A549 (cell line): ENCODE results near the gene TMOD2. TPM values are rescaled to one million over a fixed set of nuclear protein-coding genes. Genes with fewer than 3 reads are reported as not detected.
A peak's percentile ranks its signal among the peaks of the same experiment; 100 is the strongest.

Source experiments
- ATAC-seq, 2 experiments: fragments of 200-7000 bp in 1 of 2; fragments of >200 bp in 1 of 2; cut with Nextera tagmentation in 1 of 2; cut with Tn5 transposase in 1 of 2; 3 replicates each; pipeline versions ENCODE4 v1.8.0 to v1.9.1; 2018 to 2020; ENCODE audit warnings: mild to moderate bottlenecking in 1 of 2, moderate library complexity in 1 of 2
- CTCF ChIA-PET: fragments of 300-600 bp; sonication (Branson Sonifier 250); formaldehyde crosslinking; extraction: SDS; loops from one replicate; lab custom pipeline; 2021; ENCODE audit warnings: antibody characterized with exemption, inconsistent platforms; lab: Yijun Ruan, JAX
- POLR2A ChIA-PET: fragments of 350-600 bp; formaldehyde crosslinking; extraction: SDS; loops from one replicate; lab custom pipeline; 2021; ENCODE audit warnings: antibody characterized with exemption, inconsistent platforms; lab: Yijun Ruan, JAX
- DNase-seq, 2 experiments: peaks; one replicate each; pipeline versions ENCODE4 v3.0.0 to v3.0.0-alpha.2; 2011 to 2016; ENCODE audit warnings: low read depth in 1 of 2, low spot score in 1 of 2
- FAIRE-seq: peaks from 2 replicates; lab custom pipeline; 2011; peaks lifted over from hg19 to GRCh38; lab: Jason Lieb, UNC
- H3K27ac ChIP-seq, 2 experiments: fragments of >200 bp; sonication (Bioruptor Twin); formaldehyde crosslinking; 3 replicates each; pipeline ENCODE4 v1.5.1; 2016 to 2017
- H3K4me1 ChIP-seq: fragments of >200 bp; sonication (Bioruptor Twin); formaldehyde crosslinking; 3 replicates; pipeline ENCODE4 v1.6.1; 2016
- H3K4me2 ChIP-seq: fragments of >200 bp; sonication (Bioruptor Twin); formaldehyde crosslinking; 3 replicates; pipeline ENCODE4 v1.6.1; 2016
- H3K4me3 ChIP-seq: fragments of >200 bp; sonication (Bioruptor Twin); formaldehyde crosslinking; 3 replicates; pipeline ENCODE4 v1.5.1; 2016
- H3K9me3 ChIP-seq: fragments of >200 bp; sonication (Bioruptor Twin); formaldehyde crosslinking; 3 replicates; pipeline ENCODE4 v1.6.1; 2016
- CBX2 ChIP-seq: fragments of 200-600 bp; sonication (generic); IDR thresholded peaks from 2 replicates; pipeline ENCODE4 v1.6.1; 2016; ENCODE audit warnings: low read depth, mild to moderate bottlenecking, borderline replicate concordance
- CHD4 ChIP-seq: fragments of 200-600 bp; sonication (generic); IDR thresholded peaks from 2 replicates; pipeline ENCODE4 v1.6.1; 2016; ENCODE audit warnings: antibody characterized with exemption, mild to moderate bottlenecking, borderline replicate concordance
- EHF ChIP-seq: fragments of 250-450 bp; sonication (Bioruptor Pico); IDR thresholded peaks from 2 replicates; pipeline ENCODE4 v1.5.0; 2020; ENCODE audit warnings: mild to moderate bottlenecking
- EHMT2 ChIP-seq: fragments of 200-600 bp; sonication (generic); IDR thresholded peaks from 2 replicates; pipeline ENCODE4 v1.6.1; 2016; ENCODE audit warnings: antibody characterized with exemption, low read depth, mild to moderate bottlenecking, moderate library complexity
- ESRRA ChIP-seq: fragments of 150-350 bp; IDR thresholded peaks from 2 replicates; pipeline ENCODE4 v1.6.1; 2014; ENCODE audit warnings: mild to moderate bottlenecking, low read length, borderline replicate concordance
- FOSB ChIP-seq: fragments of 250-450 bp; sonication (Bioruptor Pico); IDR thresholded peaks from 2 replicates; pipeline ENCODE4 v1.5.0; 2020; ENCODE audit warnings: mild to moderate bottlenecking, moderate library complexity
- FOSL2 ChIP-seq, 2 experiments: fragments of 450-650 bp in 1 of 2; fragments of >200 bp in 1 of 2; sonication (Bioruptor Twin) in 1 of 2; formaldehyde crosslinking; IDR thresholded peaks; 2 replicates each; pipeline versions ENCODE4 v1.5.0 to v1.6.1; 2016 to 2020; ENCODE audit warnings: mild to moderate bottlenecking in 1 of 2, moderate library complexity in 1 of 2
- HOXA7 ChIP-seq: fragments of 250-450 bp; sonication (Bioruptor Pico); IDR thresholded peaks from 2 replicates; pipeline ENCODE4 v1.5.0; 2020; ENCODE audit warnings: mild to moderate bottlenecking, moderate library complexity
- HOXB13 ChIP-seq: fragments of 250-450 bp; sonication (Bioruptor Pico); IDR thresholded peaks from 2 replicates; pipeline ENCODE4 v1.5.0; 2020; ENCODE audit warnings: low read depth, mild to moderate bottlenecking, moderate library complexity
- HOXB5 ChIP-seq: fragments of 250-450 bp; sonication (Bioruptor Pico); IDR thresholded peaks from 2 replicates; pipeline ENCODE4 v1.5.0; 2020; ENCODE audit warnings: mild to moderate bottlenecking, moderate library complexity
- KDM1A ChIP-seq: fragments of 200-600 bp; sonication (generic); IDR thresholded peaks from 2 replicates; pipeline ENCODE4 v1.6.1; 2016; ENCODE audit warnings: low read depth, mild to moderate bottlenecking
- MAFK ChIP-seq: fragments of 450-650 bp; IDR thresholded peaks from 2 replicates; pipeline ENCODE4 v1.6.1; 2014; ENCODE audit not compliant: partially characterized antibody
- RCOR1 ChIP-seq: fragments of 150-350 bp; IDR thresholded peaks from 2 replicates; pipeline ENCODE4 v1.6.1; 2014; ENCODE audit warnings: antibody characterized with exemption, low read length, low read depth
- RFX5 ChIP-seq: fragments of 450-650 bp; IDR thresholded peaks from 2 replicates; pipeline ENCODE4 v1.7.1; 2014; ENCODE audit warnings: antibody characterized with exemption, mild to moderate bottlenecking, moderate library complexity
- RNF2 ChIP-seq: fragments of 200-600 bp; sonication (generic); IDR thresholded peaks from 2 replicates; pipeline ENCODE4 v1.6.1; 2016; ENCODE audit warnings: low read depth, mild to moderate bottlenecking, antibody characterized with exemption, moderate library complexity, borderline replicate concordance
- TFCP2L1 ChIP-seq: fragments of 250-450 bp; sonication (Bioruptor Pico); IDR thresholded peaks from 2 replicates; pipeline ENCODE4 v1.5.0; 2021; ENCODE audit warnings: mild to moderate bottlenecking
- ZSCAN20 ChIP-seq: fragments of 250-450 bp; sonication (Bioruptor Pico); IDR thresholded peaks from 2 replicates; pipeline ENCODE4 v1.8.0; 2022; ENCODE audit warnings: mild to moderate bottlenecking, moderate library complexity
- WGBS: methylation state at CpG from one replicate; pipeline ENCODE4 v1.1.6; 2017; ENCODE audit errors: missing lambda C conversion rate; 5-methylcytosine and 5-hydroxymethylcytosine counted together
- polyA plus RNA-seq, 4 experiments: library from polyadenylated mRNA; depleted of rRNA in 3 of 4; stranded (reverse); fragments of >200 nt; fragmentation: RNase III in 1 of 4; extraction: RNeasy Plus Mini Kit Qiagen cat#74134 plus additional on column Dnase treatment in 1 of 4; gene quantifications; 2 replicates in 3 of 4; 3 replicates in 1 of 4; pipeline ENCODE4 v1.2.3, GENCODE V29; 2011 to 2017
- TF ChIP-seq, protein P1 (sequence below): fragments of 150-350 bp; IDR thresholded peaks from 2 replicates; pipeline ENCODE4 v1.6.1; 2014; ENCODE audit warnings: low read depth, mild to moderate bottlenecking, low read length
- TF ChIP-seq, protein P2 (sequence below): fragments of >200 bp; sonication (Bioruptor Twin); formaldehyde crosslinking; IDR thresholded peaks from 3 replicates; pipeline ENCODE4 v1.6.1; 2016
- TF ChIP-seq, protein P3 (sequence below): fragments of 200-600 bp; sonication (generic); IDR thresholded peaks from 2 replicates; pipeline ENCODE4 v1.6.1; 2016; ENCODE audit warnings: antibody characterized with exemption, mild to moderate bottlenecking, moderate library complexity
- TF ChIP-seq, protein P4 (sequence below): fragments of 250-450 bp; sonication (Bioruptor Pico); IDR thresholded peaks from 2 replicates; pipeline ENCODE4 v1.5.0; 2020; ENCODE audit warnings: low read depth, mild to moderate bottlenecking, moderate library complexity
- TF ChIP-seq, protein P5 (sequence below): fragments of >200 bp; sonication (Bioruptor Twin); formaldehyde crosslinking; IDR thresholded peaks from 2 replicates; pipeline ENCODE4 v1.6.1; 2016
- TF ChIP-seq, protein P6 (sequence below): IDR thresholded peaks from 2 replicates; pipeline ENCODE4 v1.6.1; 2012; ENCODE audit warnings: low read depth, borderline replicate concordance

Gene TMOD2
- polyA plus RNA-seq, 2 of the 4 experiments (the other 2 are of a cell fraction) = 2.1 to 2.5 TPM

DNA sequence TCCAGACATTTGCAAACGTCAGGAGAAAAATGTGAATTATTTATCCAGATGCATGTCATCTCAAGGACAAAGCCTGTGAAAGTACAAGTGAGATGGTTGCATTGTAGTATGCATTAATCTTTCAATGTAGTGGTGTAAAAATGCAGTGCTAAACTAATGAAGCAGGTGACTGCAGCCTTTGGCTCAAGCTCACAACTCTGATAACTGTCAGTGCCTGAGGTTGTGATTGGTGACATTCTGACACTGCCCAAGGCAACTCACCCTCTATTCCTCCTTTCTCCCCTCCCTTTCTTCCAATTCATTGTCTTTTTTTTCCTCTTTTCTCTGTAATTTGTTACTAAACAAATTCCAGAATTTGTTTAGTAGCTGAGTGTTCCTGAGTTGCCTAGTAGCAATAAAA, 58.1 kb downstream of the TMOD2 start:
- 50% methylated on average over 1 of the region's 1 CpG for WGBS
- no peak overlapping the region for H3K4me2 ChIP-seq
- DNase-seq (no peak), ATAC-seq (no peak), FAIRE-seq (peak; percentile 92)
- no peak overlapping the region for H3K4me3 ChIP-seq
- H3K4me1 ChIP-seq = no peaks in the 10 kb centered on the region
- no peaks in the 10 kb centered on the region for H3K9me3 ChIP-seq
- TF ChIP-seq FOSL2 (IDR thresholded peaks at IDR 0.05) (no peak), FOSL2 (CRISPR knock-in tag; IDR thresholded peaks at IDR 0.05) (no peak), EHF (CRISPR knock-in tag) (no peak), ESRRA (no peak), HOXA7 (CRISPR knock-in tag) (no peak), TFCP2L1 (no peak), ZSCAN20 (CRISPR knock-in tag) (no peak), HOXB5 (CRISPR knock-in tag) (no peak)
- TF ChIP-seq, protein P1, sequence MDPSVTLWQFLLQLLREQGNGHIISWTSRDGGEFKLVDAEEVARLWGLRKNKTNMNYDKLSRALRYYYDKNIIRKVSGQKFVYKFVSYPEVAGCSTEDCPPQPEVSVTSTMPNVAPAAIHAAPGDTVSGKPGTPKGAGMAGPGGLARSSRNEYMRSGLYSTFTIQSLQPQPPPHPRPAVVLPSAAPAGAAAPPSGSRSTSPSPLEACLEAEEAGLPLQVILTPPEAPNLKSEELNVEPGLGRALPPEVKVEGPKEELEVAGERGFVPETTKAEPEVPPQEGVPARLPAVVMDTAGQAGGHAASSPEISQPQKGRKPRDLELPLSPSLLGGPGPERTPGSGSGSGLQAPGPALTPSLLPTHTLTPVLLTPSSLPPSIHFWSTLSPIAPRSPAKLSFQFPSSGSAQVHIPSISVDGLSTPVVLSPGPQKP = no peak
- CTCF ChIA-PET = interaction anchor here (1.0 to 1.5 kb wide), 4 partner anchors 10 to 35 kb away, joined by 3 to 7 read pairs (median 4); no protein-coding TSS in a partner anchor
- no peak overlapping the region for H3K27ac ChIP-seq
- POLR2A ChIA-PET = no interaction called here

DNA sequence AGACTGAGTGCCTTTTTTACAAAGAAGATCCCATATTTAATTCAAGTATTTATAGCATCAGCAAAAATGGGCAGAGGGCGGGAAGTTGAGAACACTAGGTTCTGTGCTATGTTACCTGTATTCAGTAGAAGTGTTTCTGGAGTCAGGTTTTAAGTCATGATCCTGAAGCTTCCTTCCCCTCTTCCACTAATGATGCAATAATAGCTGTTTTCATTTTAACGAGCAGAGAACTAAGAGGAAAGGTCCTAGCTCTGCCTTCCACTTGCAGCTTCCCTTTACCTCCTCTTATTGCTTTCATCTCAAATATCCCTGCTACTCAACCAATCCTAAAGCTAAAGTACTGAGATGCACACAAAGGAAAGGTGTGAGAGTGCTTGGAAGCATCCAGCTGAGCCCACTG, 61.2 kb downstream of the TMOD2 start:
- H3K27ac ChIP-seq = no peak overlapping the region
- TF ChIP-seq, protein P2, sequence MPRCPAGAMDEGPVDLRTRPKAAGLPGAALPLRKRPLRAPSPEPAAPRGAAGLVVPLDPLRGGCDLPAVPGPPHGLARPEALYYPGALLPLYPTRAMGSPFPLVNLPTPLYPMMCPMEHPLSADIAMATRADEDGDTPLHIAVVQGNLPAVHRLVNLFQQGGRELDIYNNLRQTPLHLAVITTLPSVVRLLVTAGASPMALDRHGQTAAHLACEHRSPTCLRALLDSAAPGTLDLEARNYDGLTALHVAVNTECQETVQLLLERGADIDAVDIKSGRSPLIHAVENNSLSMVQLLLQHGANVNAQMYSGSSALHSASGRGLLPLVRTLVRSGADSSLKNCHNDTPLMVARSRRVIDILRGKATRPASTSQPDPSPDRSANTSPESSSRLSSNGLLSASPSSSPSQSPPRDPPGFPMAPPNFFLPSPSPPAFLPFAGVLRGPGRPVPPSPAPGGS = no peak
- TF ChIP-seq CBX2 (no peak), CHD4 (no peak), ESRRA (no peak), MAFK (no peak), TFCP2L1 (no peak), RCOR1 (no peak), RFX5 (no peak)
- TF ChIP-seq, protein P3, sequence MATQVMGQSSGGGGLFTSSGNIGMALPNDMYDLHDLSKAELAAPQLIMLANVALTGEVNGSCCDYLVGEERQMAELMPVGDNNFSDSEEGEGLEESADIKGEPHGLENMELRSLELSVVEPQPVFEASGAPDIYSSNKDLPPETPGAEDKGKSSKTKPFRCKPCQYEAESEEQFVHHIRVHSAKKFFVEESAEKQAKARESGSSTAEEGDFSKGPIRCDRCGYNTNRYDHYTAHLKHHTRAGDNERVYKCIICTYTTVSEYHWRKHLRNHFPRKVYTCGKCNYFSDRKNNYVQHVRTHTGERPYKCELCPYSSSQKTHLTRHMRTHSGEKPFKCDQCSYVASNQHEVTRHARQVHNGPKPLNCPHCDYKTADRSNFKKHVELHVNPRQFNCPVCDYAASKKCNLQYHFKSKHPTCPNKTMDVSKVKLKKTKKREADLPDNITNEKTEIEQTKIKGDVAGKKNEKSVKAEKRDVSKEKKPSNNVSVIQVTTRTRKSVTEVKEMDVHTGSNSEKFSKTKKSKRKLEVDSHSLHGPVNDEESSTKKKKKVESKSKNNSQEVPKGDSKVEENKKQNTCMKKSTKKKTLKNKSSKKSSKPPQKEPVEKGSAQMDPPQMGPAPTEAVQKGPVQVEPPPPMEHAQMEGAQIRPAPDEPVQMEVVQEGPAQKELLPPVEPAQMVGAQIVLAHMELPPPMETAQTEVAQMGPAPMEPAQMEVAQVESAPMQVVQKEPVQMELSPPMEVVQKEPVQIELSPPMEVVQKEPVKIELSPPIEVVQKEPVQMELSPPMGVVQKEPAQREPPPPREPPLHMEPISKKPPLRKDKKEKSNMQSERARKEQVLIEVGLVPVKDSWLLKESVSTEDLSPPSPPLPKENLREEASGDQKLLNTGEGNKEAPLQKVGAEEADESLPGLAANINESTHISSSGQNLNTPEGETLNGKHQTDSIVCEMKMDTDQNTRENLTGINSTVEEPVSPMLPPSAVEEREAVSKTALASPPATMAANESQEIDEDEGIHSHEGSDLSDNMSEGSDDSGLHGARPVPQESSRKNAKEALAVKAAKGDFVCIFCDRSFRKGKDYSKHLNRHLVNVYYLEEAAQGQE = no peak
- no peak overlapping the region for H3K4me3 ChIP-seq
- DNase-seq (no peak), FAIRE-seq (peak; percentile 65), ATAC-seq (no peak)
- WGBS = 84% methylated on average over 2 of the region's 2 CpGs
- ChIA-PET CTCF (interaction anchor here (0.7 to 2.0 kb wide), 7 partner anchors 11 to 163 kb away, joined by 3 to 10 read pairs (median 3); no protein-coding TSS in a partner anchor), POLR2A (no interaction called here)
- H3K4me1 ChIP-seq = no peaks in the 10 kb centered on the region
- H3K9me3 ChIP-seq = no peaks in the 10 kb centered on the region
- no peak overlapping the region for H3K4me2 ChIP-seq

DNA sequence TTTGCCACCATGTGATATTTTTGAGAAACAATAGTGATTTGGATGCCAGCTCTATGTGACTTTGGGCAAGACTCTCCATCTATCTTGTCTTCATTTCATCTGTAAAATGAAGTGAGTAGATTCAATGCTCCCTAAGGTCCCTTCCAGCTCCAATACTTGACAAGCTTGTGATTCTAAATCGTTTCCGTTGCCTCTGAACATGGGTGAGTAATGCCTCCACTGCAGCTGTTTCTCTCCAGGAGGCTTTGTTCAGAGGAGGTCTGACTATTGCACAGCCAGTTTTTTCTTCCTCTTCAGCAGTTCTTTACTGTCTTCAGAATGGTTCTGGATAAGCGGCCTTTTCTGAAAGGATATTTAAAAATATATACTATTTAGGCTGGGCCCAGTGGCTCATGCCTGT, 63.2 kb downstream of the TMOD2 start:
- ChIA-PET POLR2A (no interaction called here), CTCF (interaction anchor here (0.9 to 2.1 kb wide), 7 partner anchors 10 to 103 kb away, joined by 4 to 12 read pairs (median 5); no protein-coding TSS in a partner anchor)
- no peak for DNase-seq
- Histone ChIP-seq H3K27ac (no peak overlapping the region), H3K4me2 (no peak overlapping the region), H3K9me3 (no peaks in the 10 kb centered on the region), H3K4me1 (no peaks in the 10 kb centered on the region), H3K4me3 (no peak overlapping the region)
- ATAC-seq = no peak
- WGBS = 71% methylated on average over 3 of the region's 3 CpGs
- peak; percentile 61 for FAIRE-seq
- no peak for TF ChIP-seq HOXA7 (CRISPR knock-in tag)
- TF ChIP-seq FOSB (CRISPR knock-in tag) = no peak
- no peak for TF ChIP-seq EHMT2
- no peak for TF ChIP-seq RNF2
- no peak for TF ChIP-seq MAFK
- TF ChIP-seq HOXB13 (CRISPR knock-in tag) = no peak
- TF ChIP-seq, protein P4, sequence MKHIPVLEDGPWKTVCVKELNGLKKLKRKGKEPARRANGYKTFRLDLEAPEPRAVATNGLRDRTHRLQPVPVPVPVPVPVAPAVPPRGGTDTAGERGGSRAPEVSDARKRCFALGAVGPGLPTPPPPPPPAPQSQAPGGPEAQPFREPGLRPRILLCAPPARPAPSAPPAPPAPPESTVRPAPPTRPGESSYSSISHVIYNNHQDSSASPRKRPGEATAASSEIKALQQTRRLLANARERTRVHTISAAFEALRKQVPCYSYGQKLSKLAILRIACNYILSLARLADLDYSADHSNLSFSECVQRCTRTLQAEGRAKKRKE (CRISPR knock-in tag) = no peak
- TF ChIP-seq, protein P1 = no peak
- no peak for TF ChIP-seq KDM1A
- no peak for TF ChIP-seq RCOR1
- TF ChIP-seq, protein P5, sequence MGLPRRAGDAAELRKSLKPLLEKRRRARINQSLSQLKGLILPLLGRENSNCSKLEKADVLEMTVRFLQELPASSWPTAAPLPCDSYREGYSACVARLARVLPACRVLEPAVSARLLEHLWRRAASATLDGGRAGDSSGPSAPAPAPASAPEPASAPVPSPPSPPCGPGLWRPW = no peak
- TF ChIP-seq, protein P6, sequence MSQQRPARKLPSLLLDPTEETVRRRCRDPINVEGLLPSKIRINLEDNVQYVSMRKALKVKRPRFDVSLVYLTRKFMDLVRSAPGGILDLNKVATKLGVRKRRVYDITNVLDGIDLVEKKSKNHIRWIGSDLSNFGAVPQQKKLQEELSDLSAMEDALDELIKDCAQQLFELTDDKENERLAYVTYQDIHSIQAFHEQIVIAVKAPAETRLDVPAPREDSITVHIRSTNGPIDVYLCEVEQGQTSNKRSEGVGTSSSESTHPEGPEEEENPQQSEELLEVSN = no peak
